ENCODE data around the gene TAOK2. TPM values are rescaled to one million over a fixed set of nuclear protein-coding genes. Genes with fewer than 3 reads are reported as not detected.

Gene TAOK2
- total and polyA plus RNA-seq, 2 of the 4 experiments (the other 2 are of a cell fraction), result 23.0 to 31.7 TPM

DNA sequence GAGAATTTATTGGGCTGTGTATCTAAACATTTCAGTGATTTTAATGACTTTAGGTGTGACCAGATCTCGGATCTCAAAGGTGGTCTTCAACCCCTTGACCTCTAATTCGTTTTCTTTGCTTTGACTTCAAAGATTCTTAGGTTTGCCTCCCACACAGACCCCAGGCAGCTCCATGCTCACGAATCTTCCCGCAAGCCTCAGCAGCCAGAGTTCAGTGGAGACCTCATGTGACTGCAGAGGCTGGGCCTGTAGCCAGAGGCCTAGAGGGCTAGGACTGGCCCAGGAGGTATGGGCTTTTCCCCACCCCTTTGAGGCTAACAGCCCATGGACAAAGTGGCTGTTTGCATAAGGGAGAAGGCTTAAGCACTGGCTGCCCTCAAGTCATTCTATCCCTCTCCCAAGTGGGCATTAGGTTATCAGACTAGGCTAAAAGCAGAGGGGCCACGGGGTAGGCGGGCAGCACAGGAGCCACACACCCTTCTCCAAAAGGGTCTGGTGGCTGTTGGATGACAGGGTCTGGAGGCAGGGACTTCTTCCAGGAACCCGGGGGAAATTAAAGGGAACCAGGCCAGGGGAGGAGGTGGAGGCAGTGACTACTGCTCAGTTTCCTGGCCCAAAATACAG, 18.8 kb downstream of the TAOK2 start:
- H3K23ac ChIP-seq (ENCODE audit: low read depth, low read length), result no peak overlapping the region
- no peak overlapping the region for H3K4ac ChIP-seq (ENCODE audit: low read depth, low read length)
- no peak overlapping the region for H4K5ac ChIP-seq (ENCODE audit: low read depth, low read length)
- H3K18ac ChIP-seq (ENCODE audit: low read depth, low read length), result no peak overlapping the region
- H2BK5ac ChIP-seq (ENCODE audit: low read depth, low read length, poor library complexity, severe bottlenecking), result no peak overlapping the region
- no peak overlapping the region for H2BK20ac ChIP-seq (ENCODE audit: low read depth, low read length)
- no peak overlapping the region for H2BK120ac ChIP-seq (ENCODE audit: low read depth, low read length)
- H2BK15ac ChIP-seq (ENCODE audit: low read depth, low read length), result no peak overlapping the region
- BruUV-seq (replicated peaks), result no TSS peak
- peak overlapping the region; percentile 37 for H2AK9ac ChIP-seq (replicated peaks; ENCODE audit: low read depth, low read length, poor library complexity)
- peak; percentile 63 for DNase-seq
- ChIA-PET CTCF (no interaction called here), POLR2A (ENCODE audit: unreplicated experiment) (no interaction called here)
- H3K9me1 ChIP-seq (ENCODE audit: insufficient read depth, low read length), result peaks cover 5% of the 10 kb centered on the region; the same call in 1 of the 2 replicates
- peaks cover 35% of the 10 kb centered on the region for H3K36me3 ChIP-seq (ENCODE audit: control insufficient read depth, insufficient read depth, low read length)
- no peak overlapping the region for H2AK5ac ChIP-seq (ENCODE audit: low read depth, low read length)
- no peak overlapping the region for H3K27ac ChIP-seq (ENCODE audit: insufficient read depth, low read length)
- H3K9me3 ChIP-seq (ENCODE audit: control insufficient read depth, insufficient read depth, low read length), result no peaks in the 10 kb centered on the region
- TF ChIP-seq RCOR1 (IDR thresholded peaks at IDR 0.05; ENCODE audit: insufficient replicate concordance, low read length) (no peak), FOS (IDR thresholded peaks at IDR 0.05; ENCODE audit: low read depth, low read length) (no peak), CEBPB (IDR thresholded peaks at IDR 0.05; ENCODE audit: low read depth, low read length) (no peak), NFE2L2 (IDR thresholded peaks at IDR 0.05; ENCODE audit: low read depth, low read length) (no peak), BHLHE40 (IDR thresholded peaks at IDR 0.05; ENCODE audit: low read depth, low read length) (no peak), RFX5 (IDR thresholded peaks at IDR 0.05; ENCODE audit: low read depth, low read length) (no peak), RAD21 (IDR thresholded peaks at IDR 0.05; ENCODE audit: low read length) (no peak), SMC3 (IDR thresholded peaks at IDR 0.05; ENCODE audit: low read depth, low read length) (no peak), MAZ (IDR thresholded peaks at IDR 0.05; ENCODE audit: borderline replicate concordance, low read depth, low read length) (no peak), CHD1 (IDR thresholded peaks at IDR 0.05; ENCODE audit: low read depth, low read length) (no peak), MXI1 (IDR thresholded peaks at IDR 0.05; ENCODE audit: borderline replicate concordance, low read depth, low read length) (no peak), POLR2A (IDR thresholded peaks at IDR 0.05; ENCODE audit: low read depth, low read length) (no peak), MAFK (IDR thresholded peaks at IDR 0.05; ENCODE audit: low read depth, low read length) (no peak)
- TF ChIP-seq, protein P1, sequence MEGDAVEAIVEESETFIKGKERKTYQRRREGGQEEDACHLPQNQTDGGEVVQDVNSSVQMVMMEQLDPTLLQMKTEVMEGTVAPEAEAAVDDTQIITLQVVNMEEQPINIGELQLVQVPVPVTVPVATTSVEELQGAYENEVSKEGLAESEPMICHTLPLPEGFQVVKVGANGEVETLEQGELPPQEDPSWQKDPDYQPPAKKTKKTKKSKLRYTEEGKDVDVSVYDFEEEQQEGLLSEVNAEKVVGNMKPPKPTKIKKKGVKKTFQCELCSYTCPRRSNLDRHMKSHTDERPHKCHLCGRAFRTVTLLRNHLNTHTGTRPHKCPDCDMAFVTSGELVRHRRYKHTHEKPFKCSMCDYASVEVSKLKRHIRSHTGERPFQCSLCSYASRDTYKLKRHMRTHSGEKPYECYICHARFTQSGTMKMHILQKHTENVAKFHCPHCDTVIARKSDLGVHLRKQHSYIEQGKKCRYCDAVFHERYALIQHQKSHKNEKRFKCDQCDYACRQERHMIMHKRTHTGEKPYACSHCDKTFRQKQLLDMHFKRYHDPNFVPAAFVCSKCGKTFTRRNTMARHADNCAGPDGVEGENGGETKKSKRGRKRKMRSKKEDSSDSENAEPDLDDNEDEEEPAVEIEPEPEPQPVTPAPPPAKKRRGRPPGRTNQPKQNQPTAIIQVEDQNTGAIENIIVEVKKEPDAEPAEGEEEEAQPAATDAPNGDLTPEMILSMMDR (conservative IDR thresholded peaks at IDR 0.05; ENCODE audit: low read depth, low read length), result no peak
- TF ChIP-seq, protein P2, sequence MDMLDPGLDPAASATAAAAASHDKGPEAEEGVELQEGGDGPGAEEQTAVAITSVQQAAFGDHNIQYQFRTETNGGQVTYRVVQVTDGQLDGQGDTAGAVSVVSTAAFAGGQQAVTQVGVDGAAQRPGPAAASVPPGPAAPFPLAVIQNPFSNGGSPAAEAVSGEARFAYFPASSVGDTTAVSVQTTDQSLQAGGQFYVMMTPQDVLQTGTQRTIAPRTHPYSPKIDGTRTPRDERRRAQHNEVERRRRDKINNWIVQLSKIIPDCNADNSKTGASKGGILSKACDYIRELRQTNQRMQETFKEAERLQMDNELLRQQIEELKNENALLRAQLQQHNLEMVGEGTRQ (IDR thresholded peaks at IDR 0.05; ENCODE audit: low read depth, low read length), result no peak
- TF ChIP-seq, protein P3, sequence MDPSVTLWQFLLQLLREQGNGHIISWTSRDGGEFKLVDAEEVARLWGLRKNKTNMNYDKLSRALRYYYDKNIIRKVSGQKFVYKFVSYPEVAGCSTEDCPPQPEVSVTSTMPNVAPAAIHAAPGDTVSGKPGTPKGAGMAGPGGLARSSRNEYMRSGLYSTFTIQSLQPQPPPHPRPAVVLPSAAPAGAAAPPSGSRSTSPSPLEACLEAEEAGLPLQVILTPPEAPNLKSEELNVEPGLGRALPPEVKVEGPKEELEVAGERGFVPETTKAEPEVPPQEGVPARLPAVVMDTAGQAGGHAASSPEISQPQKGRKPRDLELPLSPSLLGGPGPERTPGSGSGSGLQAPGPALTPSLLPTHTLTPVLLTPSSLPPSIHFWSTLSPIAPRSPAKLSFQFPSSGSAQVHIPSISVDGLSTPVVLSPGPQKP (IDR thresholded peaks at IDR 0.05; ENCODE audit: borderline replicate concordance, low read depth, low read length), result no peak
- WGBS, 2 experiments (ENCODE audit: extremely low coverage in 2 of 2, insufficient read length in 1 of 2), result no CpG with 5 or more reads among the region's 7 CpGs
- H4K91ac ChIP-seq (ENCODE audit: insufficient read depth, low read depth, low read length), result no peak overlapping the region
- dilution Hi-C loops (cut with HindIII; ENCODE audit: low sequenced_read_pairs, unreplicated experiment) (no loop called here), in situ Hi-C loops (cut with MboI; ENCODE audit: low sequenced_read_pairs) (no loop called here), intact Hi-C loops (cut with micrococcal nuclease) (no loop called here)
- H3K4me2 ChIP-seq (ENCODE audit: low read depth, low read length), result no peak overlapping the region
- peaks cover 8% of the 10 kb centered on the region for H3K4me1 ChIP-seq (ENCODE audit: control insufficient read depth, insufficient read depth, low read length)
- no peak overlapping the region for H3K14ac ChIP-seq (replicated peaks; ENCODE audit: low read depth, low read length)
- H3K9ac ChIP-seq (ENCODE audit: low read depth, low read length), result no peak overlapping the region
- no peak overlapping the region for H2AFZ ChIP-seq (replicated peaks; ENCODE audit: low read length, poor library complexity)
- H3K56ac ChIP-seq (ENCODE audit: extremely low read depth, insufficient read depth, low read length), result no peak overlapping the region
- no peak overlapping the region for H4K8ac ChIP-seq (ENCODE audit: low read depth in 2 of 2, low read length in 2 of 2)
- no peak for ATAC-seq (ENCODE audit: low read depth)
- H3K27me3 ChIP-seq (ENCODE audit: control insufficient read depth, insufficient read depth, low read length), result no peaks in the 10 kb centered on the region
- no peak overlapping the region for H3K4me3 ChIP-seq (ENCODE audit: insufficient read depth, low read depth, low read length)
- peaks cover 8 to 36% of the 10 kb centered on the region in 2 experiments; a peak in 3 of 4 replicates for H3K79me1 ChIP-seq (ENCODE audit: low read depth in 1 of 2, low read length in 2 of 2)
- no peaks in the 10 kb centered on the region for H4K20me1 ChIP-seq (ENCODE audit: insufficient read depth, low read length)
